Hepatocyte (in vitro differentiated cells): ENCODE measurements around the gene RLF. TPM values are rescaled to one million over a fixed set of nuclear protein-coding genes. Genes with fewer than 3 reads are reported as not detected.

Experiments
- DNase-seq: peaks from one replicate; pipeline ENCODE4 v3.0.0-alpha.2; 2016; ENCODE audit warnings: low spot score
- H2AFZ ChIP-seq: fragments of 200-600 bp; sonication (generic); 2 replicates; pipeline ENCODE4 v1.6.0; 2016; ENCODE audit warnings: antibody characterized with exemption, mild to moderate bottlenecking
- H3K27ac ChIP-seq: fragments of 200-600 bp; sonication (generic); 2 replicates; pipeline ENCODE4 v1.5.1; 2016; ENCODE audit warnings: mild to moderate bottlenecking
- H3K27me3 ChIP-seq: fragments of 200-600 bp; sonication (generic); 2 replicates; pipeline ENCODE4 v1.6.1; 2016
- H3K36me3 ChIP-seq: fragments of 200-600 bp; sonication (generic); replicated peaks from 2 replicates; pipeline ENCODE4 v1.5.1; 2016; ENCODE audit warnings: low read depth; ENCODE audit not compliant: insufficient read depth
- H3K4me1 ChIP-seq: fragments of 200-600 bp; sonication (generic); 2 replicates; pipeline ENCODE4 v1.5.1; 2016; ENCODE audit warnings: mild to moderate bottlenecking, moderate library complexity; ENCODE audit not compliant: insufficient read depth
- H3K4me2 ChIP-seq: fragments of 200-600 bp; sonication (generic); 2 replicates; pipeline ENCODE4 v1.6.0; 2016
- H3K4me3 ChIP-seq: fragments of 200-600 bp; sonication (generic); 2 replicates; pipeline ENCODE4 v1.5.1; 2016; ENCODE audit warnings: mild to moderate bottlenecking
- H3K79me2 ChIP-seq: fragments of 200-600 bp; sonication (generic); 2 replicates; pipeline ENCODE4 v1.6.0; 2017; ENCODE audit warnings: mild to moderate bottlenecking
- H3K9me2 ChIP-seq: fragments of 200-600 bp; sonication (generic); replicated peaks from 2 replicates; pipeline ENCODE4 v1.6.0; 2017; ENCODE audit warnings: mild to moderate bottlenecking; ENCODE audit not compliant: insufficient read depth
- H3K9me3 ChIP-seq: fragments of 200-600 bp; sonication (generic); 2 replicates; pipeline ENCODE4 v1.5.1; 2016; ENCODE audit warnings: low read depth, mild to moderate bottlenecking
- H4K20me1 ChIP-seq: fragments of 200-600 bp; sonication (generic); 2 replicates; pipeline ENCODE4 v1.6.0; 2016; ENCODE audit warnings: mild to moderate bottlenecking; ENCODE audit not compliant: insufficient read depth, poor library complexity, severe bottlenecking
- EZH2 ChIP-seq: fragments of 200-600 bp; sonication (generic); IDR thresholded peaks from 2 replicates; pipeline ENCODE4 v1.6.1; 2016; ENCODE audit warnings: antibody characterized with exemption, mild to moderate bottlenecking, borderline replicate concordance
- EZH2phosphoT487 ChIP-seq: fragments of 200-600 bp; sonication (generic); IDR thresholded peaks from one replicate; pipeline ENCODE4 v1.6.1; 2018; ENCODE audit warnings: antibody characterized with exemption, mild to moderate bottlenecking, low read depth, moderate library complexity; ENCODE audit not compliant: unreplicated experiment, severe bottlenecking
- WGBS: methylation state at CpG from one replicate; pipeline ENCODE4 v1.1.6; 2016; ENCODE audit warnings: low lambda C conversion rate; ENCODE audit errors: missing lambda C conversion rate; 5-methylcytosine and 5-hydroxymethylcytosine counted together
- polyA plus RNA-seq: library from polyadenylated mRNA; unstranded; fragments of >200 nt; fragmentation: Nextera tagmentation; extraction: Ambion mirVana; gene quantifications from 2 replicates; pipeline ENCODE4 v1.2.1, GENCODE V29; 2016
- total RNA-seq: library from RNA; depleted of rRNA; stranded (reverse); fragments of >200 nt; gene quantifications from 2 replicates; pipeline ENCODE4 v1.2.3, GENCODE V29; 2014
- TF ChIP-seq, protein P1 (sequence below): fragments of 200-600 bp; sonication (generic); IDR thresholded peaks from 2 replicates; pipeline ENCODE4 v1.5.1; 2016; ENCODE audit warnings: antibody characterized with exemption, mild to moderate bottlenecking; ENCODE audit not compliant: poor library complexity

RLF gene
- total and polyA plus RNA-seq, 2 experiments from 2014 or later = 3.9 to 18.8 TPM

- no peak overlapping the region for H3K27ac ChIP-seq
- H4K20me1 ChIP-seq = no peaks in the 10 kb centered on the region
- no peak overlapping the region for H3K4me2 ChIP-seq
- no peaks in the 10 kb centered on the region for H3K9me3 ChIP-seq
- TF ChIP-seq EZH2phosphoT487 (no peak), EZH2 (no peak)
- TF ChIP-seq, protein P1, sequence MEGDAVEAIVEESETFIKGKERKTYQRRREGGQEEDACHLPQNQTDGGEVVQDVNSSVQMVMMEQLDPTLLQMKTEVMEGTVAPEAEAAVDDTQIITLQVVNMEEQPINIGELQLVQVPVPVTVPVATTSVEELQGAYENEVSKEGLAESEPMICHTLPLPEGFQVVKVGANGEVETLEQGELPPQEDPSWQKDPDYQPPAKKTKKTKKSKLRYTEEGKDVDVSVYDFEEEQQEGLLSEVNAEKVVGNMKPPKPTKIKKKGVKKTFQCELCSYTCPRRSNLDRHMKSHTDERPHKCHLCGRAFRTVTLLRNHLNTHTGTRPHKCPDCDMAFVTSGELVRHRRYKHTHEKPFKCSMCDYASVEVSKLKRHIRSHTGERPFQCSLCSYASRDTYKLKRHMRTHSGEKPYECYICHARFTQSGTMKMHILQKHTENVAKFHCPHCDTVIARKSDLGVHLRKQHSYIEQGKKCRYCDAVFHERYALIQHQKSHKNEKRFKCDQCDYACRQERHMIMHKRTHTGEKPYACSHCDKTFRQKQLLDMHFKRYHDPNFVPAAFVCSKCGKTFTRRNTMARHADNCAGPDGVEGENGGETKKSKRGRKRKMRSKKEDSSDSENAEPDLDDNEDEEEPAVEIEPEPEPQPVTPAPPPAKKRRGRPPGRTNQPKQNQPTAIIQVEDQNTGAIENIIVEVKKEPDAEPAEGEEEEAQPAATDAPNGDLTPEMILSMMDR = no peak
- no peak overlapping the region for H3K4me3 ChIP-seq
- H3K36me3 ChIP-seq = no peaks in the 10 kb centered on the region
- H2AFZ ChIP-seq = no peak overlapping the region
- no peak for DNase-seq
- 98% methylated on average over 17 of the region's 21 CpGs for WGBS
- no peaks in the 10 kb centered on the region for H3K79me2 ChIP-seq
- H3K4me1 ChIP-seq = no peaks in the 10 kb centered on the region
- no peaks in the 10 kb centered on the region for H3K9me2 ChIP-seq
- no peaks in the 10 kb centered on the region for H3K27me3 ChIP-seq
These were observed 27.9 kb upstream of the RLF start for GRCh38 chr1:40133312-40133665.

- no peaks in the 10 kb centered on the region for H3K79me2 ChIP-seq
These were observed 27.3 kb upstream of the RLF start for GRCh38 chr1:40133839-40134238.

GRCh38 chr1:40140211-40140973 lies 20.8 kb upstream of the RLF start:
- Histone ChIP-seq H4K20me1 (no peaks in the 10 kb centered on the region), H3K79me2 (no peaks in the 10 kb centered on the region), H3K36me3 (no peaks in the 10 kb centered on the region), H3K9me3 (no peaks in the 10 kb centered on the region), H3K27ac (peak overlapping the region; percentile 61), H3K4me3 (no peak overlapping the region), H3K9me2 (no peaks in the 10 kb centered on the region), H3K4me2 (peak overlapping the region; percentile 49), H3K4me1 (no peaks in the 10 kb centered on the region), H3K27me3 (peaks cover 9% of the 10 kb centered on the region), H2AFZ (peak overlapping the region; percentile 3)
- peak; percentile 16 for DNase-seq
- WGBS = 79% methylated on average over 7 of the region's 7 CpGs
- TF ChIP-seq, protein P1 = no peak
- no peak for TF ChIP-seq EZH2phosphoT487
- TF ChIP-seq EZH2 = no peak

More at GRCh38 chr1:40133839-40134238, 27.3 kb upstream of the RLF start:
- Histone ChIP-seq H3K36me3 (no peaks in the 10 kb centered on the region), H2AFZ (no peak overlapping the region), H3K4me1 (no peaks in the 10 kb centered on the region), H3K9me3 (no peaks in the 10 kb centered on the region), H3K27me3 (no peaks in the 10 kb centered on the region), H3K4me2 (no peak overlapping the region), H3K9me2 (no peaks in the 10 kb centered on the region), H4K20me1 (no peaks in the 10 kb centered on the region), H3K27ac (no peak overlapping the region), H3K4me3 (no peak overlapping the region)
- 54% methylated on average over 2 of the region's 2 CpGs for WGBS
- no peak for DNase-seq
- TF ChIP-seq EZH2 = no peak
- no peak for TF ChIP-seq EZH2phosphoT487
- TF ChIP-seq, protein P1 = no peak
